ELF-1 (cell line): ENCODE data around the gene TAF12.
"Not testable (repeated sequence)": the region's sequence is repeated elsewhere in the genome, so short reads cannot be mapped to it uniquely, and the experiment has no call there.

ENCODE experiments used
- DNase-seq: peaks from one replicate; pipeline ENCODE4 v3.0.0-alpha.2; 2016; ENCODE audit warnings: low read depth, low spot score

The TAF12 gene

GRCh38 chr1:28642847-28643635, at the start of gene TAF12:
TAF12 (minus strand) TSS chr1:28643067; CDS start chr1:28622081, 20,986 bp downstream.
- DNase-seq: peak; percentile 99

- not testable (repeated sequence) for DNase-seq
These were observed 48.8 kb upstream of the TAF12 start for GRCh38 chr1:28691627-28692026.

- DNase-seq: no peak
These were observed 42.1 kb upstream of the TAF12 start for GRCh38 chr1:28684937-28685336.

GRCh38 chr1:28682840-28683239, 40.0 kb upstream of the TAF12 start:
- DNase-seq: no peak

GRCh38 chr1:28680151-28680550, 37.3 kb upstream of the TAF12 start:
- no peak for DNase-seq

GRCh38 chr1:28675924-28676257, 33.0 kb upstream of the TAF12 start:
- no peak for DNase-seq

GRCh38 chr1:28672971-28673370, 30.1 kb upstream of the TAF12 start:
- DNase-seq: not testable (repeated sequence)

- no peak for DNase-seq
These were observed 28.4 kb upstream of the TAF12 start for GRCh38 chr1:28671254-28671780.

- peak; percentile 63 for DNase-seq
These were observed 26.3 kb upstream of the TAF12 start for GRCh38 chr1:28668956-28669723.

- DNase-seq: peak; percentile 88
These were observed 25.5 kb upstream of the TAF12 start, which contains the start of gene GMEB1 for GRCh38 chr1:28668191-28668955. GMEB1 (plus strand) TSS chr1:28668784; CDS start chr1:28683613, 14,829 bp downstream.

GRCh38 chr1:28666806-28667205, 23.9 kb upstream of the TAF12 start:
- no peak for DNase-seq

GRCh38 chr1:28663871-28664470, 21.1 kb upstream of the TAF12 start:
- DNase-seq: no peak

- DNase-seq: no peak
These were observed 13.5 kb upstream of the TAF12 start for GRCh38 chr1:28656335-28656734.

GRCh38 chr1:28655448-28656311, 12.8 kb upstream of the TAF12 start:
- not testable (repeated sequence) for DNase-seq

GRCh38 chr1:28653870-28654269, 11.0 kb upstream of the TAF12 start:
- not testable (repeated sequence) for DNase-seq

GRCh38 chr1:28653063-28653462, 10.2 kb upstream of the TAF12 start:
- not testable (repeated sequence) for DNase-seq

GRCh38 chr1:28648474-28649198, 5.8 kb upstream of the TAF12 start, which contains the start of gene RNU11:
RNU11 (plus strand) TSS chr1:28648600.
- peak; percentile 98 for DNase-seq

- DNase-seq: peak; percentile 97
These were observed 5.2 kb upstream of the TAF12 start for GRCh38 chr1:28648008-28648473.

GRCh38 chr1:28646040-28646439, 3.2 kb upstream of the TAF12 start:
- DNase-seq: peak; percentile 55
